ENCODE data around the gene FOXL1.

The FOXL1 gene

DNA sequence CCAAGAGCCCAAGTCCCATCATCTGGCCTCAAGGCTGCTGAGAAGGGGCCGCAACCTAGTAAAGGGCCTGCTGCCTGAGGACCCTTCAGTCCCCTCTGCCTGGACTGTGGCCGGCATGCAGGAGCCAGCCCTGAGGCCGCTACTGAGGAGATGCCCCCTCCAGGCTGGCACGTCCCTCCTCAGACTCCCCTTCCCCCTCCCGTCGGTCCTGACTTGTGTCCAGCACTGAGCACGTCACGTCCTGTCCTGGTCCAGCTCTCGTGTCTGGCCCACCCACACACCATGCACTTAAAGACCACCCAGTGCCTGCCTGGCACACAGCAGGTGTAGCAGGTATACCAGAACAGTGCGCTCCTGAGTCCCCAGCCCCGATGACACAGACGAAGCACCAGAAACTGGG is 32.9 kb upstream of the FOXL1 start:
- Histone ChIP-seq H3K36me3 (ENCODE audit: insufficient read depth, low read length) (peaks cover 60% of the 10 kb centered on the region), H3K9me3 (ENCODE audit: low read length) (no peaks in the 10 kb centered on the region), H3K4me1 (ENCODE audit: insufficient read depth, low read length, severe bottlenecking) (peaks cover 34% of the 10 kb centered on the region), H2AFZ (ENCODE audit: low read length) (no peak overlapping the region), H3K4me2 (ENCODE audit: low read length) (no peak overlapping the region), H3K9me2 (ENCODE audit: low read depth, low read length) (no peaks in the 10 kb centered on the region), H3K9ac (ENCODE audit: low read length) (no peak overlapping the region), H3K4me3 (ENCODE audit: low read depth, low read length, poor library complexity, severe bottlenecking) (no peak overlapping the region), H3F3A (ENCODE audit: insufficient read depth, low read length) (no peaks in the 10 kb centered on the region), H3K27ac (ENCODE audit: low read depth, low read length, poor library complexity, severe bottlenecking) (no peak overlapping the region), H3K79me2 (ENCODE audit: insufficient read depth, low read length) (no peaks in the 10 kb centered on the region), H4K20me1 (ENCODE audit: insufficient read depth, low read length) (no peaks in the 10 kb centered on the region), H3K27me3 (ENCODE audit: insufficient read depth, low read length) (no peaks in the 10 kb centered on the region)
- TF ChIP-seq, protein P1, sequence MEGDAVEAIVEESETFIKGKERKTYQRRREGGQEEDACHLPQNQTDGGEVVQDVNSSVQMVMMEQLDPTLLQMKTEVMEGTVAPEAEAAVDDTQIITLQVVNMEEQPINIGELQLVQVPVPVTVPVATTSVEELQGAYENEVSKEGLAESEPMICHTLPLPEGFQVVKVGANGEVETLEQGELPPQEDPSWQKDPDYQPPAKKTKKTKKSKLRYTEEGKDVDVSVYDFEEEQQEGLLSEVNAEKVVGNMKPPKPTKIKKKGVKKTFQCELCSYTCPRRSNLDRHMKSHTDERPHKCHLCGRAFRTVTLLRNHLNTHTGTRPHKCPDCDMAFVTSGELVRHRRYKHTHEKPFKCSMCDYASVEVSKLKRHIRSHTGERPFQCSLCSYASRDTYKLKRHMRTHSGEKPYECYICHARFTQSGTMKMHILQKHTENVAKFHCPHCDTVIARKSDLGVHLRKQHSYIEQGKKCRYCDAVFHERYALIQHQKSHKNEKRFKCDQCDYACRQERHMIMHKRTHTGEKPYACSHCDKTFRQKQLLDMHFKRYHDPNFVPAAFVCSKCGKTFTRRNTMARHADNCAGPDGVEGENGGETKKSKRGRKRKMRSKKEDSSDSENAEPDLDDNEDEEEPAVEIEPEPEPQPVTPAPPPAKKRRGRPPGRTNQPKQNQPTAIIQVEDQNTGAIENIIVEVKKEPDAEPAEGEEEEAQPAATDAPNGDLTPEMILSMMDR (IDR thresholded peaks at IDR 0.05; ENCODE audit: low read length), result no peak
- no peak for TF ChIP-seq EZH2 (IDR thresholded peaks at IDR 0.05; ENCODE audit: borderline replicate concordance, low read length)

DNA sequence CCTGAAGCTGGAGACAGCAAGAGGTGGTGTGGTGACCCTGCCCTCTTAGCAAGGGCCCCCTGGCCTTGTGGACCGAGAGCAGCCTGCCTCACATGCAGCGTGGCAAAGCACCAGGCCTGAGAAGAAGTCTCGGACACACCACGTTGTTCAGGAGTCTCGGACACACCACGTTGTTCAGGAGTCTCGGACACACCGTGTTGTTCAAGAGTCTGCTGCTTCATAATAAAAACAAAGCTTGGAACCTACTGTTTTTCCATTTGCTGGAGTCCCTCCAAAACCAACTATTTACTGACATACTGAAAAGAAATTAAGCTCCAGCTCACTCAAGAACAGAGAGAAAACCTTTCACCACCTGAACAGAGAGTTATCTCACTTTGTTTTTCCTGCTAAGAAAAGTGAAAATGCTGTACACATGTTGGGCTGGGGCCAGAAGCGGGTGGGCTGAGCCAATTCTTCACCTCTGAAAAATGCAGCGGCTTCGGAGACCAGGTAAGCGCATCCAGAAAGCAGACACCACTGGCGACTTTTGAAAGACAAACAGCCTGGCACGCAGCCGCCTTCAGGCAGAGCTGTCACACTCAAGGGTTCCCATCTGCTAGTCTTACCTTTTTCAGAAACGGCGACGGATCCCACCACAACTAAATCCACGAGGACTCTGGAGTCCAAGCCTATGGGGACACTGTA is 32.3 kb upstream of the FOXL1 start:
- H3K36me3 ChIP-seq (ENCODE audit: insufficient read depth, low read length), result peaks cover 58% of the 10 kb centered on the region
- H2AFZ ChIP-seq (ENCODE audit: low read length), result no peak overlapping the region
- H3K9ac ChIP-seq (ENCODE audit: low read length), result no peak overlapping the region
- H4K20me1 ChIP-seq (ENCODE audit: insufficient read depth, low read length), result no peaks in the 10 kb centered on the region
- H3F3A ChIP-seq (ENCODE audit: insufficient read depth, low read length), result no peaks in the 10 kb centered on the region
- H3K27me3 ChIP-seq (ENCODE audit: insufficient read depth, low read length), result no peaks in the 10 kb centered on the region
- H3K79me2 ChIP-seq (ENCODE audit: insufficient read depth, low read length), result no peaks in the 10 kb centered on the region
- H3K9me3 ChIP-seq (ENCODE audit: low read length), result no peaks in the 10 kb centered on the region
- no peak for TF ChIP-seq EZH2 (IDR thresholded peaks at IDR 0.05; ENCODE audit: borderline replicate concordance, low read length)
- TF ChIP-seq, protein P1 (IDR thresholded peaks at IDR 0.05; ENCODE audit: low read length), result no peak
- no peak overlapping the region for H3K4me3 ChIP-seq (ENCODE audit: low read depth, low read length, poor library complexity, severe bottlenecking)
- no peak overlapping the region for H3K4me2 ChIP-seq (ENCODE audit: low read length)
- no peaks in the 10 kb centered on the region for H3K9me2 ChIP-seq (ENCODE audit: low read depth, low read length)
- peaks cover 28% of the 10 kb centered on the region for H3K4me1 ChIP-seq (ENCODE audit: insufficient read depth, low read length, severe bottlenecking)
- H3K27ac ChIP-seq (ENCODE audit: low read depth, low read length, poor library complexity, severe bottlenecking), result no peak overlapping the region

DNA sequence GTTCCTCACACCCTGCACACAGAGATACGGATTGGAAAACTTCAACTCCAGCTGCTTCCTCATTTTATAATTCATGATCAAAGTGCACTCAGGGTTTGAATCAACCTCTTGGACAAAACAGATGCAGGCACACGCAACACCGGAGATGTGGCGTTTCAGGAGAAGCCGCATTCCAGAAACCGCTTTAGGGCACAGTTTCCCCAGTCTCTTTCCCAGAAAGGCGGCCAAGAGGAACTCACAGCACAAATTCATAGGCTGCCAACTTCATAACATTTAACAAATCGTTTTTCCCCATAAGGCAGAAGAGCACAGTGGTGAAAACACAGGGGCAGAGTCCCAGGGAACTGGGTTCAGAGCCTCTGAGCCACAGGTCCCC is 31.7 kb upstream of the FOXL1 start:
- no peaks in the 10 kb centered on the region for H3K79me2 ChIP-seq (ENCODE audit: insufficient read depth, low read length)
- H3K36me3 ChIP-seq (ENCODE audit: insufficient read depth, low read length), result peaks cover 57% of the 10 kb centered on the region
- H4K20me1 ChIP-seq (ENCODE audit: insufficient read depth, low read length), result no peaks in the 10 kb centered on the region
- H2AFZ ChIP-seq (ENCODE audit: low read length), result no peak overlapping the region
- no peaks in the 10 kb centered on the region for H3K27me3 ChIP-seq (ENCODE audit: insufficient read depth, low read length)
- no peak overlapping the region for H3K4me2 ChIP-seq (ENCODE audit: low read length)
- no peak overlapping the region for H3K27ac ChIP-seq (ENCODE audit: low read depth, low read length, poor library complexity, severe bottlenecking)
- H3K9ac ChIP-seq (ENCODE audit: low read length), result no peak overlapping the region
- H3K9me2 ChIP-seq (ENCODE audit: low read depth, low read length), result no peaks in the 10 kb centered on the region
- H3K4me3 ChIP-seq (ENCODE audit: low read depth, low read length, poor library complexity, severe bottlenecking), result no peak overlapping the region
- H3F3A ChIP-seq (ENCODE audit: insufficient read depth, low read length), result no peaks in the 10 kb centered on the region
- TF ChIP-seq, protein P1 (IDR thresholded peaks at IDR 0.05; ENCODE audit: low read length), result no peak
- TF ChIP-seq EZH2 (IDR thresholded peaks at IDR 0.05; ENCODE audit: borderline replicate concordance, low read length), result no peak
- peaks cover 23% of the 10 kb centered on the region for H3K4me1 ChIP-seq (ENCODE audit: insufficient read depth, low read length, severe bottlenecking)
- H3K9me3 ChIP-seq (ENCODE audit: low read length), result no peaks in the 10 kb centered on the region
